HL-60 (cell line): ENCODE data around the gene NUBPL.

Experiments used
- DNase-seq, 2 experiments: peaks; one replicate each; pipeline ENCODE4 v3.0.0-alpha.2; 2010 to 2020; ENCODE audit warnings: low read depth in 1 of 2, low spot score in 1 of 2
- H3K27ac ChIP-seq: fragments of 250-450 bp; sonication (Bioruptor Pico); replicated peaks from 2 replicates; pipeline ENCODE4 v1.5.1; 2020; ENCODE audit warnings: mild to moderate bottlenecking, moderate library complexity
- H3K27me3 ChIP-seq: fragments of 250-450 bp; sonication (Bioruptor Pico); 2 replicates; pipeline ENCODE4 v1.5.1; 2021; ENCODE audit warnings: mild to moderate bottlenecking, moderate library complexity; ENCODE audit not compliant: insufficient read depth, poor library complexity, severe bottlenecking
- H3K4me3 ChIP-seq: replicated peaks from 2 replicates; pipeline ENCODE4 v1.5.1; 2011; ENCODE audit warnings: mild to moderate bottlenecking, control low read depth, low read length; ENCODE audit not compliant: insufficient read depth
- CTCF ChIP-seq: IDR thresholded peaks from one replicate; pipeline ENCODE4 v1.5.1; 2011; ENCODE audit warnings: low read length, control low read depth, inconsistent platforms; ENCODE audit not compliant: insufficient read depth
- GABPA ChIP-seq: IDR thresholded peaks from 2 replicates; pipeline ENCODE4 v1.6.1; 2012; ENCODE audit warnings: low read depth
- POLR2AphosphoS5 ChIP-seq: IDR thresholded peaks from 2 replicates; pipeline ENCODE4 v1.6.1; 2012; ENCODE audit warnings: low read depth
- REST ChIP-seq: IDR thresholded peaks from 2 replicates; pipeline ENCODE4 v1.6.1; 2012; ENCODE audit warnings: low read depth; ENCODE audit not compliant: insufficient replicate concordance
- SPI1 ChIP-seq: IDR thresholded peaks from 2 replicates; pipeline ENCODE4 v1.6.1; 2012; ENCODE audit warnings: low read depth, mild to moderate bottlenecking, borderline replicate concordance

NUBPL gene

DNA sequence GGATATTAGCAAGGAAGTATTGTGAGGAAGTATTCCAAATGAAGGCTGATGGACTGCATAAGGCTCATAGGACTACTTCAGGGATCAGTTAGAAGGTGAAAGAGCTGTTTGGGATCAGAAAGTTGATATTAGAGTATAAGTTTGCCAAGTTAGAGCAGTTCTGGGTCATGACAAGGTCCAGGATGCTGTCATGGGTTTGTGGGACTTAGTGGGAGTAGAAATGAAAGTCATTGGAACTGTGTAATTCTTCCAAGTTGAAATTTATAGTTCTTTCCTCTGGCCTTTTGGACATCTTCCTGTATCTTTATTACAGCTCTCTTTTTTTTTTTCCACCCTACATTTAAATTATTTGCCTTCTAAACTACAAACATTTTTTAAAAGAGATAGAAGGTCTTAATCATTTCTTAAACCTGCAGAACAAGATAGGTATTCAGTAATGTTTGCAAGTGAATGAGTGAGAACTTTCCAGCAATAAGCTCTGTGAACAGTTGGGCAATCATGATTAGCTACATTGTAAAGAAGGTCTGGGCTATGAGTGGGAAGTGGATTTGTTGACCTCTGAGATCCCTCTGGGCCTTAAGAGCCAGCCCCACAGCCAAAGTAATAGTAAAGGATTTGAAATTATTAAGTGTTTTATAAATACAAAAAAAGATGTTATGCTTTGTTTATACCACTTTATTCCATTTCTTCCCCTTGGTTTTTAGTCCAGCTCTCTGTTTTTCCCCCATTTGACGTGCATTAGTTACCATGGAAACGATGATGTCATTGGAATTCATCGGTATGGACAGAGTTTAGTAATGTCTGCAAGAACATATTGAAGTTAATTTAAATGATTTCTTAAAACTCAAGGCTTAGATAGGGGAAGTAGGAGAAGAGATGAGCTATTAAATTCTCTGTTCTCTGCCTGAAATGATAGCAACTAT lies 268.0 kb downstream of the NUBPL start:
- no peak for TF ChIP-seq GABPA
- no peak for TF ChIP-seq REST
- TF ChIP-seq SPI1 = no peak
- TF ChIP-seq POLR2AphosphoS5 = no peak
- no peak for TF ChIP-seq CTCF
- Histone ChIP-seq H3K27ac (no peak overlapping the region), H3K27me3 (no peaks in the 10 kb centered on the region), H3K4me3 (no peak overlapping the region)
- DNase-seq = no peak

DNA sequence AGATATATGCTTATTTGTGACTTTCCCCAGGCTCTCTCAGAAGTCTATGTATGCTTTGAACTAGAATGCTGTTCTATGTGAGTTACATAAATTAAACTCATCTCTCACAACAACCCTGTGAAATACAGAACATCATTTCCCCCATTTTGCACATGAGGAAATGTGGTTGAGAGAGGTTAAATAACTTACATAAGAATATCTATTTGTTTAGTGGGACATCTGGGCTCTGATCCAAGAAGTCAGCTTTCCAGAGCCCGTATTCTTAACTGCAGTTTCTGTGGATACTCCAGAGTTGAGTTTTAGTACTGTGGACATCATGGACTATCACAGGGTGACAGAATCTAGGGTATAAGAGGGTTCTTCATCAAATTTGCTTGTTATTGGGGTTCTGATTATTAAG lies 273.4 kb downstream of the NUBPL start:
- TF ChIP-seq REST (no peak), POLR2AphosphoS5 (no peak), SPI1 (no peak), CTCF (no peak), GABPA (no peak)
- DNase-seq = no peak

GRCh38 chr14:31835049-31835448 lies 273.8 kb downstream of the NUBPL start:
- TF ChIP-seq GABPA = no peak
- no peak for TF ChIP-seq CTCF
- TF ChIP-seq SPI1 = no peak
- no peak for TF ChIP-seq POLR2AphosphoS5
- no peak for TF ChIP-seq REST

More for the DNA sequence above, 273.4 kb downstream of the NUBPL start:
- Histone ChIP-seq H3K27me3 (no peaks in the 10 kb centered on the region), H3K4me3 (no peak overlapping the region), H3K27ac (no peak overlapping the region)

More at GRCh38 chr14:31835049-31835448, 273.8 kb downstream of the NUBPL start:
- DNase-seq = no peak
- Histone ChIP-seq H3K27me3 (no peaks in the 10 kb centered on the region), H3K4me3 (no peak overlapping the region), H3K27ac (no peak overlapping the region)
